Osteoblast (primary cell): ENCODE measurements around the gene C1QL1. TPM values are rescaled to one million over a fixed set of nuclear protein-coding genes. Genes with fewer than 3 reads are reported as not detected.
"Not testable (repeated sequence)": the region's sequence is repeated elsewhere in the genome, so short reads cannot be mapped to it uniquely, and the experiment has no call there.

Experiments used
- DNase-seq: peaks from one replicate; pipeline ENCODE4 v3.0.0; 2011; ENCODE audit warnings: low spot score, mixed read lengths; ENCODE audit not compliant: insufficient read length; ENCODE audit errors: missing footprints
- H2AFZ ChIP-seq: 2 replicates; pipeline ENCODE4 v1.6.0; 2011; ENCODE audit warnings: mild to moderate bottlenecking, low read length
- H3K27ac ChIP-seq: 2 replicates; pipeline ENCODE4 v1.5.1; 2011; ENCODE audit warnings: mild to moderate bottlenecking, low read depth, low read length, moderate library complexity
- H3K27me3 ChIP-seq: 2 replicates; pipeline ENCODE4 v1.6.0; 2012; ENCODE audit warnings: mild to moderate bottlenecking, control low read depth, inconsistent platforms, low read length, moderate library complexity; ENCODE audit not compliant: insufficient read depth
- H3K36me3 ChIP-seq: 2 replicates; pipeline ENCODE4 v1.5.1; 2011; ENCODE audit warnings: mild to moderate bottlenecking, low read length, control low read depth, moderate library complexity; ENCODE audit not compliant: insufficient read depth
- H3K4me1 ChIP-seq: 2 replicates; pipeline ENCODE4 v1.5.1; 2011; ENCODE audit warnings: mild to moderate bottlenecking, low read length, control low read depth, moderate library complexity; ENCODE audit not compliant: insufficient read depth
- H3K4me2 ChIP-seq: 2 replicates; pipeline ENCODE4 v1.6.0; 2011; ENCODE audit warnings: mild to moderate bottlenecking, low read length; ENCODE audit not compliant: insufficient read depth
- H3K4me3 ChIP-seq: fragments of 200-600 bp; sonication (generic); 3 replicates; pipeline ENCODE4 v1.5.1; 2012; ENCODE audit warnings: mild to moderate bottlenecking, low read length, inconsistent platforms; ENCODE audit not compliant: insufficient read depth
- H3K79me2 ChIP-seq: 2 replicates; pipeline ENCODE4 v1.6.0; 2012; ENCODE audit warnings: mild to moderate bottlenecking, low read length, control low read depth, inconsistent platforms; ENCODE audit not compliant: insufficient read depth
- H3K9me3 ChIP-seq: 2 replicates; pipeline ENCODE4 v1.5.1; 2011; ENCODE audit warnings: low read depth, low read length, control low read depth
- H4K20me1 ChIP-seq: 2 replicates; pipeline ENCODE4 v1.6.0; 2012; ENCODE audit warnings: mild to moderate bottlenecking, low read length, control low read depth; ENCODE audit not compliant: insufficient read depth
- total RNA-seq: library from RNA; depleted of rRNA; stranded (reverse); fragments of >200 nt; gene quantifications from 2 replicates; pipeline ENCODE4 v1.2.3, GENCODE V29; 2012
- TF ChIP-seq, protein P1 (sequence below): IDR thresholded peaks from 2 replicates; pipeline ENCODE4 v1.5.1; 2011; ENCODE audit warnings: mild to moderate bottlenecking, low read depth, low read length, moderate library complexity; ENCODE audit errors: extremely low read depth

C1QL1 gene
- total RNA-seq, 1 donor, result under 0.01 TPM

DNA sequence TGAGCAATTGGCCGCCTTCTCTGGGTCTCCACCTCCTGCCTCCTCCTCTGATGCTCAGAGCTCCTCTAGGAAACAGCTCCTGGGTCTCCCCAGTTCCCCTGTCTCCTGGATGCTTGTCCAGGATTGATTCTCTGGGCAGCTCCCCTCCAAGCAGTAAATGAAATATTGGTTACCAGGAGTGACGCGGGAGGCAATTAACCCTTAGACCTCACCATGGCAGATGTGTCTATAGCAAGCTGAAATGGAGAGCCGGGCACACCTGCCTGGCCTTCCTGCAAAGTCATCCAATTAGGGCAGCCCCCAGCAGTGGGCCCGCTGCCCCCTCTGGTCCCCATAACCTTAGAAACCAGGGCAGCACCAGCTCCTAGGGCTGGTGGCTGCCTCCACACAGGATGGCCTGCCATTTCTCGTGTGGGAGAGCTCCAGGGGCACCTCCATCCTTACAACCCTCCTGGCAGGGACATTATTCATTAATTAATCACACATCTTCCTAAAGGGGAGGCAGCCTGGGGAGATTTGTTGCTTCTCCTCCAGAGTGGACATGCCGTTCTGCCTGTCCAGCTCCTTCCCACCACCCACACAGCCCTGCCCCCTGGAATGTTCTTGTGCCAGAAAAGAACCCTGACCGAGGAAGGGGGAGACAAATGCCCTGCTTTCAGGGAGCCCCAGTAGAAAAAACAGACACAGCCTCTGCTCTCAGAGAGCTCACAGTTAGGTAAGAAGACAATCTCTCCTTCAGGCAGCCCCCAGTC lies 12.3 kb downstream of the C1QL1 start:
- Histone ChIP-seq H3K79me2 (no peaks in the 10 kb centered on the region), H3K4me1 (no peaks in the 10 kb centered on the region), H3K9me3 (no peaks in the 10 kb centered on the region), H3K27me3 (peaks cover 2% of the 10 kb centered on the region), H3K4me3 (no peak overlapping the region), H3K4me2 (no peak overlapping the region), H2AFZ (no peak overlapping the region), H3K27ac (no peak overlapping the region), H3K36me3 (no peaks in the 10 kb centered on the region), H4K20me1 (no peaks in the 10 kb centered on the region)
- DNase-seq, result peak; percentile 35
- TF ChIP-seq, protein P1, sequence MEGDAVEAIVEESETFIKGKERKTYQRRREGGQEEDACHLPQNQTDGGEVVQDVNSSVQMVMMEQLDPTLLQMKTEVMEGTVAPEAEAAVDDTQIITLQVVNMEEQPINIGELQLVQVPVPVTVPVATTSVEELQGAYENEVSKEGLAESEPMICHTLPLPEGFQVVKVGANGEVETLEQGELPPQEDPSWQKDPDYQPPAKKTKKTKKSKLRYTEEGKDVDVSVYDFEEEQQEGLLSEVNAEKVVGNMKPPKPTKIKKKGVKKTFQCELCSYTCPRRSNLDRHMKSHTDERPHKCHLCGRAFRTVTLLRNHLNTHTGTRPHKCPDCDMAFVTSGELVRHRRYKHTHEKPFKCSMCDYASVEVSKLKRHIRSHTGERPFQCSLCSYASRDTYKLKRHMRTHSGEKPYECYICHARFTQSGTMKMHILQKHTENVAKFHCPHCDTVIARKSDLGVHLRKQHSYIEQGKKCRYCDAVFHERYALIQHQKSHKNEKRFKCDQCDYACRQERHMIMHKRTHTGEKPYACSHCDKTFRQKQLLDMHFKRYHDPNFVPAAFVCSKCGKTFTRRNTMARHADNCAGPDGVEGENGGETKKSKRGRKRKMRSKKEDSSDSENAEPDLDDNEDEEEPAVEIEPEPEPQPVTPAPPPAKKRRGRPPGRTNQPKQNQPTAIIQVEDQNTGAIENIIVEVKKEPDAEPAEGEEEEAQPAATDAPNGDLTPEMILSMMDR, result no peak

DNA sequence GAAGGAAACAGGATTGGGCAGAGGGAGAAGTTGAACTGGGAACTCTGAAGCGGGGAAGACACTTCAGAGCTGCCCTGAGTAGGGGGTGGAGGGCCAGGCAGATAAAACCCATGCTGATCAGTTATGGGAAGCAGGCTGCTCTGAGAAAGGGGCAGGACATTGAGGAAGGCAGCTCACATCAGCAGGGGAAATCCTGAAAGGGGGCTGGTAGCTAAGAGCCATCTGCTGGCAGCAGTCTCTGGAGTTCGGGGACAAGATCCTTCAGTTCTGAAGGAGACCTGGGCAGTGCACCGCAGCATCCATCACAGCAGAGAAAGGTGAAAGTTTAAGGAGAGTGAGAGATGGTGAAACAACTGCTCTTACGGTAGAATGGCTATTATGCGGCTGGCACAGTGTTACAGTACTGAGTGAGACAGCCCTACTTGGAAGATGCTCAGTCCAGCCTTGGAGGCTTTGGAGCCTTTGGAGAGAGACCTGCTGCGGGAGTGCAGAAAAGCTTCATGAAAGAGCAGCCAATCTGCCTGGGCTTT lies 15.1 kb downstream of the C1QL1 start:
- Histone ChIP-seq H3K36me3 (no peaks in the 10 kb centered on the region), H4K20me1 (no peaks in the 10 kb centered on the region), H3K4me3 (no peak overlapping the region), H2AFZ (no peak overlapping the region), H3K27me3 (no peaks in the 10 kb centered on the region), H3K4me2 (no peak overlapping the region), H3K79me2 (no peaks in the 10 kb centered on the region), H3K4me1 (no peaks in the 10 kb centered on the region), H3K27ac (no peak overlapping the region), H3K9me3 (no peaks in the 10 kb centered on the region)
- DNase-seq, result peak; percentile 45
- TF ChIP-seq, protein P1, result no peak

DNA sequence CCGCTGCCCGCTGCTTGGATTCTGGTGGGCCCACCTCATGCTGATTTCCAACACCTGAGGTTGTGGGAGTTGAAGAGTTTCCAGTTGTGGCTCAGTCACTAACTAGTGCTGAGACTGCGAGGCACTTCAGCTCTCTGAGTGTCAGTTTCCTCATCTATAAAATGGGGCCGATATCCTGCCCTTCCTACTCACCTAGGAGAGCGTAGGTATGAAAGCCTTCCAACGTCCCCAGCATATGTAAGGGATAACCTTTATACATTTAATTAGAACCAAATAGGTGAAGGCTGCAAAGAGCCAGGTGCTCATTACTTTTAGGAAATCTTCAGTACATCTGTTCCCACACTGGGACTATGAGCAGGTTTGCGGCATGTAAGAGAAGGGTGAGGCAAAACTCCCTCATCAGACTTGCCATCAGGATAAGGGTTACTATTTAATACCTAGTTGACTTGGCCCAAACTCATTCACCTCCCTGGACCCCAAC lies 19.7 kb downstream of the C1QL1 start:
- Histone ChIP-seq H3K4me3 (peak overlapping the region; percentile 98), H2AFZ (peak overlapping the region; percentile 92), H3K27me3 (no peaks in the 10 kb centered on the region), H4K20me1 (no peaks in the 10 kb centered on the region), H3K79me2 (peaks cover 44% of the 10 kb centered on the region), H3K36me3 (no peaks in the 10 kb centered on the region), H3K4me1 (peaks cover 9% of the 10 kb centered on the region), H3K27ac (peak overlapping the region; percentile 53), H3K9me3 (no peaks in the 10 kb centered on the region), H3K4me2 (peak overlapping the region; percentile 88)
- TF ChIP-seq, protein P1, result no peak
- DNase-seq, result no peak

DNA sequence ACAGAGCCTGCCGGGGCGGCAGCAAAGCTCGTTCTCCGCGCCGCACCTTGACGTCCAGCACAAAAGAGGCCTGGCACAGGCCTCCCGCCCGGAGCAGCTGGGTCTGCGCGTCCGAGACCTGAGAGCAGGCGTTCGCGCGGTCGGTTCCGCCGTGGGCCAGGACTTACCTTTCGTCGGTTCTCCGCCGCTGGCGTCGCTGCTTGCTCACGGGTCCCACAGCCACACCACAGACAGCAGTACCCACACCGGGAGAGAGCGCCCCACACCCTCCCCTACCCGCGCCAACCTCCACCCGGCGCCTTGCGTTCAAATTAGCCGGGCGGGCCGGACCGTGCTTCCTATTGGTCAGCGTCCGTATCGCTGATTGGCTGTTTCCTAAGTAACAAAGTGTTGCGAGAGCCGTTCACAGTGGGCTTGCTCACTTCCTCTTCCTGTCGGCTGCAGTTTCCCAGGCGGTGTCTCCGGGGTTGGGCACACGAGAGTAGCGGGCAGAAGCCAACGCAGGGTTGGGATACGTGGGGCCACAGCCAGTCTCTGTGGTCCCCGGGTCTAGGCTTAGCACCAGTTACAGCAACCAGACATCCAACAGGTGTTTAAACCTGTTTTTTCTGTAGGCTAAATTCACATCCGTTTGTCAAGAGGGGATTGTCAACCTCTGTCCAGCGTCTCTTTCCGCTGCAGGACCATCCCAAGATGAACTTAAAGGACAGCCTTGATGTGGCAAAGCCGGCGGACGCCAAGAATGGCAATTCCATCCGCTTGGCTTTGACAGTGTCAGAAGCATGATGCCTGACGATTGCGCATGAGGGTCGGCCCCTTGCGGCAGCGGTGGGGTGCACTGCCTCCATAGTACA lies 20.4 kb downstream of the C1QL1 start, which contains the start of gene KIF18B:
KIF18B (minus strand) TSS at position 313 of the 854 bp plus-strand sequence. CDS start 11,429 bp downstream, outside the sequence.
- no peaks in the 10 kb centered on the region for H3K27me3 ChIP-seq
- peak within 1 kb of the TSS; percentile 98 for H2AFZ ChIP-seq
- DNase-seq, result peak; percentile 98
- peak within 1 kb of the TSS; percentile 88 for H3K4me2 ChIP-seq
- H3K9me3 ChIP-seq, result no peaks in the 10 kb centered on the region
- peaks cover 49% of the 10 kb centered on the region for H3K79me2 ChIP-seq
- peaks cover 9% of the 10 kb centered on the region for H3K4me1 ChIP-seq
- TF ChIP-seq, protein P1, result no peak
- H3K4me3 ChIP-seq, result peak within 1 kb of the TSS; percentile 98
- H4K20me1 ChIP-seq, result no peaks in the 10 kb centered on the region
- no peaks in the 10 kb centered on the region for H3K36me3 ChIP-seq
- peak within 1 kb of the TSS; percentile 66 for H3K27ac ChIP-seq

DNA sequence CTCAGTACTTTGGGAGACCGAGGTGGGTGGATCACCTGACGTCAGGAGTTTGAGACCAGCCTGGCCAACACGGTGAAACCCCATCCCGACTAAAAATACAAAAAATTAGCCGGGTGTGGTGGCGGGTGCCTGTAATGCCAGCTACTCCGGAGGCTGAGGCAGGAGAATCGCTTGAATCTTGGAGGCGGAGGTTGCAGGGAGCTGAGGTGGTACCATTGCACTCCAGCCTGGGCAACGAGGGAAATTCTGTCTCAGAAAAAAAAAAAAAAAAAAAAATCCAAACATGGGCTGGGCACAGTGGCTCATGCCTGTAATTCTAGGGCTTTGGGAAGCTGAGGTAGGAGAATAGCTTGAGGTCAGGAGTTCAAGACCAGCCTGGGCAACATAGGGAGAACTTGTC lies 22.5 kb downstream of the C1QL1 start:
- H3K4me3 ChIP-seq, H3K27ac ChIP-seq, H3K27me3 ChIP-seq, DNase-seq, H3K36me3 ChIP-seq, H3K9me3 ChIP-seq, H4K20me1 ChIP-seq, H2AFZ ChIP-seq: not testable (repeated sequence)
- peak overlapping the region; percentile 88 for H3K4me2 ChIP-seq
- peaks cover 20% of the 10 kb centered on the region for H3K4me1 ChIP-seq
- peaks cover 70% of the 10 kb centered on the region for H3K79me2 ChIP-seq
